ENCODE results near the gene CHRNA5.

- TF ChIP-seq SIN3A (IDR thresholded peaks at IDR 0.05; ENCODE audit: borderline replicate concordance, insufficient read depth, low read length), result no peak
- no peak for TF ChIP-seq FOXP2 (optimal IDR thresholded peaks at IDR 0.05; ENCODE audit: borderline replicate concordance, extremely low read depth, extremely low read length, insufficient read depth)
- TF ChIP-seq POLR2AphosphoS5 (IDR thresholded peaks at IDR 0.05; ENCODE audit: low read depth, low read length), result no peak
- no peak for TF ChIP-seq REST (IDR thresholded peaks at IDR 0.05; ENCODE audit: insufficient read depth in 1 of 2, low read depth in 2 of 2, low read length in 2 of 2)
Measured at GRCh38 chr15:78640527-78641101, 75.3 kb downstream of the CHRNA5 start.
